HG02642 (cell line): ENCODE results near the gene UBL7.

Experiments
- ATAC-seq: cut with Tn5 transposase; IDR thresholded peaks from one replicate; pipeline ENCODE4 v1.9.1; 2021; ENCODE audit warnings: mild to moderate bottlenecking; ENCODE audit not compliant: unreplicated experiment, poor library complexity

The UBL7 gene

DNA sequence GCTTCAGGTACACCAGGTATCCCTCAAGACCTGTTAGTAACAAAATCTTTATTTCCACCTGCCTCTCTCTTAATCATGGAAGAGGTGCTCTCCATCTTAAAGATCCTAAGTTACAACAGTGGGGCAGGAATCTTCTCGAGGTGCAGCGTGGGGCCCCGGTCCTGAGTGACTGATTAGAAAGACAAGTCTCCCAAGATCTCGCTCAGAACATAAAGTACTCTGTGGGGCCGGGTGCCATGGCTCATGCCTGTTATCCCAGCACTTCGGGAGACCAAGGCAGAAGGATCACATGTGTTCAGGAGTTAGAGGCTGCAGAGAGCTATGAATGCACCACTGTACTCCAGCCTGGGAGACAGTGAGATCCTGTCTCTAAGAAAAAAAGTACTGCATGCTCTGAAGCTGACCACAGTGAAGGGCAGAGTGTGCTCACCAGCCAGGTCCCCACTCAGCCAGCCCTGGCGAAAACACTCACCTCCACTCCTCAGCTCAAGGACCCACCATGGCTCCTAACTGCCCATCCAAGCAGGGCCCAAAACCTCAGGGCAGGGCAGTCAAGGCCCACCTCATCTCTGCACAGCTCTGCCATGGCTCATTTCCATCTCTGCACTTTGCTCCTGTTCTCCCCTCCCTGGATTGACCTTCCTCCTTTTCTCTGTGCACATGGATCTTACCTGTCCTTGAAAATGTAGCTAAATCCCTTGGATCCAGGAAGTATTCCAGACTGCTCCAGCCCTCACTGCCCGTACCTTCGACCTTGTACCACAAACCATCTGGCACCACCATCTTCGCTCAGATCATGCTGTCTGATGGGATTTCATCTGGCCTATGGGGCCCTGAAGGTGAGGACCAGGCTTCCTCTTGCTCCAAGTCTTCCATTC lies 34.3 kb downstream of the UBL7 start:
- no peak for ATAC-seq

DNA sequence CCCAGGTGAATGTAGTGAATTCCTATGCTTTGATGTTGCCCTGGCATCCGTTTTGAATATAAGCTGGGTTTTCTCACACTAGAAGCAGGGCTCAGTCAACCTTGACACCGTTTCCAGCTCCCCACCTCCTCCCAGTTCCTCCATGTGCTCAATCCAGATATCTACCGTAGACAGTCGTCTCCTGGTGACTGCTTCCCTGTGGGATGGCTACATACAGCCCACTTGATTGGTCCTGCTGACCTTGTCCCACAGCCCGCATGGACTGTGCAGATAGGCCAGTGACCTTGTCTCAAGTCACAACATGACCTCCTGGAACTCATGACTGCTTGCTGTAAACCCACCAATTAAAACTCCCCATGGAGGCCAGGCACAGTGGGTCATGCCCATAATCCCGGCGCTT lies 35.3 kb downstream of the UBL7 start:
- no peak for ATAC-seq

DNA sequence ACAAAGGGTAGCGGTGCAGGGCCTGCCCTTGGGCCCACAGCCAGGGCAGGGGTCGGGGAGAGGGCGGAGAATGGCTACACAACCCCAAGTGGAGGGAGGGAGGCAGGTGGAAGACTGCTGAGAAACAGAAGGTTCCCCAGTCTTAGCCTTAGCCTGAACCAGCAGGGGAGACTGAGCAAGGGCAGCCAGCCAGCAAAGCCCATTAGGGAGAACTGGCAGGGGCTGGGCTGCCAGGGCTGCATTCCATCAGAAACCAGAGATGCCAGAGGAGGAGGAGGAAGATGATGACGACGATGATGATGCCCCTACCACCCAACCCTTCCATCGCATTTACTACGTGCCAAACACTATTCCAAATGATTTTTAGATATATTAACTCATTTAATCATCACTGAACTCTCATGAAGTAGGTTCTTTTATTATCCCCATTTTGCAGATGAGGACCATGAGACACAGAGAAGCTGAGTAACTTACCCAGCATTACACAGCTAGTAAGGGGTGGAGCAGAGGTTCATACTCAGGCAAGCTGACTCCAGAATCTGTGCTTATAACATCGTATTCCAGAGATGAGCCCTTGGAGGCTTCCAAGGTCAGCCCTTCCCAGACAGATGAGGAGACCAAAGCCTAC lies 35.9 kb downstream of the UBL7 start:
- no peak for ATAC-seq

DNA sequence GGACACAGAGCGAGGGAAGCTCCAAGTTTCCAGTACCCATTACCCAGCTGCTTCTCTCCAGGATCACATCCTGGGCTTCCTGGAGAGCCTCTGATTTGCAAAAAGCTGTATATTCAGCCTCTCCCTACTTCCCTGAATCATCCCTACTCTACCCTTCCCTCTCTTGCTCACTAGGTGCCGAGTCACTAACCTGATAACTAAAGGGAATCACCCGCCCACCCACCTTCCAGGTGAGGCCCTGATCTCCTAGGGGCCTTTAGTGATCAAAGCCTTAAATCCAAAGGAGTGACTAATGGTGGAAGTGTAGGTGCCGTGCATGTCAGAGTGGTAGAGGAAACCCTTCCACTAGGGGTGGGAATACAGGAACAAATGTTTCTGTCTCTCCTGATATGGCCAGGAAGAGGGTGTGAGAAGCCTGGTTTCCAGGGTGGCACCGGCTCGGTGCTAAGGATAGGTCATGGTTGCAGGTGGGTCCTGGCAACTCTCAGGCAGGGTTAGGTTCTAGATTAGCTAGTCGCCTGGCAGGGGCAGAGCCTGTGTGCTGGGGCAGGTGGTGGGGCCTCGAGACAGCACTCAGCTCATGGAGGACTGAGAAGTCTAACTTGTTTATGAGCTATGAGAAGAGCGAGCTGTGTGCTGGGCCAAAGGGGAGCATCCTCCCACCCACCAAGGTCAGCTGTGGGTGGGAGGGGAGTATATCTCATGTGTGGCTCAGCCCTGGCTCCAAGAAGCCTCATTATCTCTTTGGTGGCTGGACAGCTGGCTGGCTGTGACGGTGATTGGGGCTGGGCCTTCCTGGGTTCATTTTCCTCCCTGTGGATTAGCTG lies 37.3 kb downstream of the UBL7 start:
- ATAC-seq, result no peak

DNA sequence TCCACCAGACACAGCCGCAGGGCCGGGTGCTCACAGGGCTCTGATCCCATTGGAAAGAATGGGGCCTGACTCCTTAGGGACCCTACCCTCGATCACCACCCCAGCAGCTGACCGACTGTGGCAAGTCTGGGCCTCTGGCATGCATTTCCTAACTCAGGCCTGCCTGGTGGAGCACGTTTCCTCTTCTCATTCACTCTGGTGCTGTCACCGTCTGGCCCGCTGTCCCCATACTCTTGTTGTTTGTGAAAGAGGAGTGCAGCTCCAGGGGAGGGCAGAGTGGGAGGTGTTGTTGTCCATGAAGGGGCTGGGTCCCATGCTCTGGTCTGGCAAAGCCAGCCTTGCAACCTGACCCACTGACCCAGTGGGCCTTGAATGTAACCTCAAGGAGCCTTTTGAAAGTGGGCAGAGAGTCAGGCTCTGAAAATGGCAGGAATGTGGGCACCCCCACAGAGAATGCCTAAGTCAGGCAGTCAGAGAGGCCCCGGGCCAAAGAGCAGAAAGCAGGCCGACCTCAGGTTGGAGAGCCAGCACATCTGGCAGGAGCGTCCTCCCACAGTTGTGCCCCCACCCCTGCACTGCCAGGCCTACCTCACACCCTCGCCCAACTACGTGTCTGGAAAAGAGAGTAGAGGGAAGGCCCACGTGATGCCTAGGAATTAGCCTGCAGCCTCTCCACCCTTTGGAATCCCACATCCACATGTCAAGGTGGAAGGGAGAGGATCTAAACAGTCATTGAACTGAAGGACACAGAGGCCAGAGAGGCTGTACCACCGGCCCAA lies 38.1 kb downstream of the UBL7 start:
- ATAC-seq, result no peak

DNA sequence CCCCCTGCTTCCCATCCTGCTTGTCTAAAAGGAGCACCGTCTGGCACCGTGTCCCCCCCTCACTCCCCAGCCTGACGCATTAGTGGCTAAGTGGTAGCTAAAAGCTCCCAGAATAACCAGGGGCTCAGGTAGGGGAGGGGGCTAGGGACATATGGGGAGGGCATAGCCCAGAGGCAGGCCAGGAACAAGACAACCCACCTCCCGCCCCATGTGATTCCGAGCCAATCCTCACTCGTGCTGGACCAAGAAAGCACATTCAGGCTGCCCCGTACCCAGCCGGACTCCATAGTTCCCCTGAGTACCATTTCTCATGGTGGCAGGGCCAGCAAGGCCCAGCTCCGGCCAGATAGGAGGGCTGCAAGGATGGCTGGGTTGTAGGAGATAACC lies 38.7 kb downstream of the UBL7 start:
- no peak for ATAC-seq

DNA sequence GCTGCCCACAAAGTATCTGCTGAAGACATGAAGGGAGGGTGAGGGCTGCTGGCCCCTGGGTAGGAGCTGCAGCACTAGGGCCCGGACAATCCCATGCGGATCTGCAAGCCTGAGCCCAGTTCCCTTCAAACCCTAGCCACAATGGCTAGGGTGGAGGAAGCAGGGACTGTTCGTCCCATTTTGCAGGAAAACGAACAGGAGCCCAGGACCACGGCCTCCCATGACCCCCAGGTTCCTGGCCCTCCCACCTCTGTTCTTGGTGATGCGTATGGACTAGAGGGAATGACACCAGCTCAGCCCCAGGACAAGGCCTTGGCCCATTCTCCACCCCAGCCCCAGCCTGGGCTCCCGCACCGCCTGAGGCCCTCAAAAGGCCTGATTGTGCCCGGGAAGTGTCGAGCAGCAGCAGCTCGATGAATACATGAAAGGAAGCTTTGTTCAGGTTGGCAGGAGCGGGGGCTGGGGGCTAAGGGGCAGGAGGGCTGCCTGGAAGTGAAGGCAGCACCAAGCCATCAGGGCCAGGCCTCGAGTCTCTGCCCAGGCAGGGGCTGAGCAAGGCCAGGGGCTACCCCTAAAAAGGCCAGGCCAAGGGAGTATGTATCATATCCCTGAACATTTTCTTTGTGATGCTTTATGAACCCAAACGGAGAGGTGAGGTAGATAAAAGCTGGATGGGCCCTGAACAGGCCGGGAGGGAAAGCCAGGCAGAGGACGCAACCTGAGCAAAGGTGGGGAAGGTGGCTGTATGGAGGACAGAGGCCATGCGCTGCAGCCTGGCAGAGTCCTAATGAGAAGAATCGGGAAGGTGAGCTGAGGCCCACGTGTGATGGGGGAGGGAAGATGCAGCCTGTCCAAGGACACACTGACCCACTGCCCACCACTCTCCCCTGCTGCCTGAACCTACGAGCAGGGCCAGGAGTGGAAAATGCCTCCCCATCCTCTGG lies 39.4 kb downstream of the UBL7 start:
- no peak for ATAC-seq

DNA sequence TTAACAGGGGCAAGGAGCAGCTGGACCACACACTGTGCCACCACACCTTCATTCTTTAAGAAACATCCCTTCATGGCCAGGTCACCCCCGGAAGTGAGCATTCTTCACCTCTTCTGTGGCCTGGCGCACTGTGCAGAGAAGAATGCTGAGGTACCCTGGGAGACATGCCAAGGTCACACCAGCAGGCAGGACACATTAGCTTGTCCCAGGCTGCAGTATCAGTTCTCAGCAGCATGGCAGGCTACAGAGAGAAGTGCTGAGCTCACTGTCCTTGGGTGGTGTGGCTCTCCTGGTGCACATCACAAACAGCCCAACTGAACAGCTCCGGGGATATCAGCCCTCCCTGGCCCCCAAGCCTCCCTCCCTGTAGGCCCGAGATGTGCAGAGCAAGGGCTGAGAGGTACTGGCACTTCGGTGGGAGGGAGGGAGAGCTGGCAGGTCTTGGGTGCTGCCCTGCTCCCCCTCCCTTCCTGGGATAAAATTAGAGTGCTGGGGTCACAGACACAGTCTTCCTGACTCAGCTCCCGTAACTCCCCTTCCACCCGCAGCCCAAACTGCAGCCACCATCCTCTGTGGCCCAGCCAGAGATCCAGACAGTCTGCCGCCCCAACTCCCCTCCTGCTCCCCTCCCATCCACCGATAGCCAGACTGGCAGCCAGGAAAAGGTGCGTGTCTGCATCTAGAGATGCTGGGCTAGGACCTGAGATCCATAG lies 40.6 kb downstream of the UBL7 start:
- ATAC-seq, result no peak

DNA sequence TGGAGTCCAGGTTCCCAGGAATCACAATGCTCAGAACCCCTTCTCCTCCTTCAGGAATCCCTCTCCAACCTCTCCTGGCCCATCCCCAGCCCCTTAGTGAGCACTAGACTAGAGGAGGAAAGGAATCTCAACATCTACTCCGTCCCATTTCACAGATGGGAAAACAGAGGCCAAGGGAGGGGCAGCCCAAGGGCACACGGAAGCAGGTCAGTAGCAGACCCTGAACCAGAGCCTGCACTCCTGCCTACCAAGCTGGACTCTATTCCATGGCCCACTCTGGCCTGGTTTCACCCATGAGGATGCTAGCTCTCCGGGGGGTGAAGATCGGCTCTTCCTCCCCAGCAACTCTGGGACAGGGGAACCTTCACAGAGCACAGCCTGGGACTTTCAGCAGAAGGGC lies 41.5 kb downstream of the UBL7 start:
- no peak for ATAC-seq

DNA sequence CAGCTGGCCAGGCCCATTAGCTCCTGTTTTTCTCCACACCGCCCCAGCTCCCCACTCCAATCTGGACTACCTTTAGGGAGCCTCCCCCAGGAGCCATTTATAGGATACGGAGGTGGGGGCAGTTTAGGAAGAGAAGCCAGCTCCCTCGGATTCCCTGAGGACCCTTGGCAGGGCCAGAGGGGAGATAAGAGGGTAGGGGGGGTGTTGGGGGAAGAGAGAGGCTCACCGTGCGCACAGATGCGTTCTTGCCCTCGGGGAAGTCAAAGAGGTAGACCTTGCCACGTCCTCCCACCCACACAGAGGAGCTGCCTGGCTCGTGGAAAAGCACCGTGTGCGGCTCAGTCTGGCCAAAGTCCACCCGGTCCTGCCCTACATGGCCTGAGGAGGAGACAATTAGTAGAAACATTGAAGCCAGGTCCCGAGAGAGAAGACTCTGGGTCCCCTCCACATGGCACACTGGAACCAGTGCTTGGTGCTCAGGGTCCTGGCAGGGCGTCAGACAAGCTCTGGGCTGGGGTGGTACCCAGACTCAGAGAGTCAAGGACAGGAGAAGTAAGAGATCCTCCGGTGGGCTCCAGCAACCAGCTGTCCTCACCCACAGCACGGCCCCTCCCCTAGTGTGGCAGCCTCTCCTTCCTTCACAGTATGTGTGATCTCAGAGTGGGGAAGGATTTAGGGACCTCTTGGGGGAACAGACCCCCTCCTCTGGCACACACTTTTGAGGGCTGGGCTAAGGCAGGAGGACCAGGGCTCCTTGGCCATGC lies 42.2 kb downstream of the UBL7 start:
- no peak for ATAC-seq

DNA sequence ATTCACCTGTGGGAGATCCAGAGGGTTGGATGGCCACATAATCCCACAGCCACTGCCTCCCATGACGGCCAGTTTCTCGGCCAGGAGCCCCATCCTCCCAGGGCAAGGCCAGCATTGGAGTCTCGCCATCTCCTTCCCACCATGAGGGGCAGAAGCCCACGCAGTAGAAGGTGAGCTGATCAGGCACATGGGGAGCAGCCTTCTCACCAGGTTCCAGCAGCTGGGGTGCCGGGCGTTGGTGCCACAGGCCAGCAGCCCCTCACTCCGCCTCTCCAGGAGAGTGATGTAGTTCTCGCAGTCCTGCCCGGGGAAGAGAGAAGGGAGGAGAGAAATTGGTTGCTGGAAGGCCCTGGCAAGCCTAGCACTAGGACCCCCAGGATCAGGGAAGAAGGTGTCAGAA lies 43.3 kb downstream of the UBL7 start:
- no peak for ATAC-seq

DNA sequence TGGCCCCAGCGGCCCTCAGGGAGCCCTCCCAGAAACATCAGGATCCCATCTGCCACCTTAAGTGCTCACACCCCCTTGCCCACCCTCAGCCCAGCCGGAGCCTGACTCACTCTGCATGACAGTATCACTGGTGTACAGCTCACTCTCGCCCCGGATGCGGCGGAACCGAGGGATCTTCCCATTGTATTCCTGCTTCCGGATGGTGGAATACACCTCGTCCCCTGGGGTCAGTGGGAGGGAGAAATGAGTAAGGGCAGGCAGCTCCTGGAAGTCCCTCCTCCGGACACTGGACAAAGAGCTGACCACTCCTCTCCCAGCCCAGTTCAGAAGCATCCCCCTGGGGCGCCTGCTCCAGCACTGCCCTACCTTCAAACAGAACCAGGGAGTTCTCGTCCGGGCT lies 43.7 kb downstream of the UBL7 start:
- ATAC-seq, result no peak

DNA sequence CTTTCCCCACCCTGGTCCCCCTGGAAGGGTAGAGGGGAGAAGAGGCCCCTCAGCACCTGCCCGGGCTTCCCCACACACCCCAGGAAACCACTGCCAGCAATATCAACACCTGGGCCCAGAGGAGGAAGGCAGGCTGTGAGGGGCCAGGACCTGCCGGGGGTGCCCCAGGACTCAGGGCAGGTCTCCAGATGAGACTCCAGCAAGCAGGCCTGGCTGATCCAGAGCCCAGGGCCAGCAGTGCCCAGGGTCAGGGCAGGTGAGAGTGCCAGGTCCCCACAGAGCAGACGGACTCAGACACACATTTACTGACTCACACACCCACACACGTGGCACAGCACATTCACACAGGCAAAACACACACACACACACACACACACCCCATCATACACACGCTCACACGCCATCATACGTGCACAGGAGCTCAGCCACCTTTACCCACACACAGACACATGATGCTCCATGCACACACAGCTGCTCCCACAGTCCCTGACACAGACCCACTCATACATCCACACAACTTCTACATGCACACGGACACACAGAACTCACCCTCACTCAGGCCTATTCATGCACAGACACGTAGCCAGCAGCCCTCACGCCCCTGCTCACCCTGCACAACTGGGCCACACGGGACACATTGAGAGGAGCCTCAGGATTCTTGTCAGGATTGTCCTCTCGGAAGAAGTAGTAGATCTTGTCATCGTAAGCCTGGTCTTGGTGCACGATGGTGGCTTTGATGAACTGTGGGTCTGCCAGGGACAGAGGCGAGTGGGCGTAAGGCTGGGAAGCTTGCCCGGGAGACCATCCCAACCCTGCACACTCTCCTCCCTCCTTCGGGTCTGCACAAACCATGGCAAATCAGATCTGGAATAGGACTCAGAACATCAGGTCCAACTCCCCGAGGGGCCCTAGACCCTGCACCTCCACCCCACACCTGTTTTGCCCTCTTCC lies 44.7 kb downstream of the UBL7 start:
- ATAC-seq, result no peak

DNA sequence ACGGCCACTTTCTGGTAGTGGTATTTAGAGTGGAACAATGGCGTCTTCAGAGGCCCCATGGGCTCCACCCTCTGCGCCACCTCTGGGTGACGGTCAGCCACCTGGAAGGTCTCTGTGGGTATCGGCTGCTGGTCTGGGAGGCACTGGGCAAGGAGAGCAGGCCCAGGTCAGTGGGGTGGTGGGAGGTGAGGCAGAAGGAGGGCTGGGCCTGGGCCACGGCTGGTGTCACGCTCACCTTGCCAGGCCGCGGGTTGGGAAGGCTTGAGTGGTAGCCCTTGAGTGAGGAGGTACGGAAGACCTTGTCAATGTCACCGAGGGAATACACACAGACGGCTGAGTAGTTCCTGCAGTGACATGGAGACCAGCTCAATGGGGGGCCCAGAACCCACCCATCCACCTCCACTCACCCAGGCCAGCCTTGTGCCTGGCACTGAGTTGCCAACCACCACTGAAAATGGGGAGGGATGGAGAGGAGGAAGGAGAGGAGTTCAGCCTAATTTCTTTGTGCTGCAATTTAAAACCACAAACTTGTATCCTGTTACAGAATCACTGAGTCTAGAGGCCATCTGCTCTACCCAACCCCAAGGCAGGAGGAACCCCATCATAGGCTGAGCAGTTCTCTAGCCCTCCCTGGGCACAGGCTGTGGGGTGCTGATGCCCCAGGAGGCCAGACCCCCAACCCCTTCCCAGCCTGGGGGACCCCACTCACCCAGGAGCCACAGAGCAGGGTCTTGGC lies 46.2 kb downstream of the UBL7 start:
- no peak for ATAC-seq

DNA sequence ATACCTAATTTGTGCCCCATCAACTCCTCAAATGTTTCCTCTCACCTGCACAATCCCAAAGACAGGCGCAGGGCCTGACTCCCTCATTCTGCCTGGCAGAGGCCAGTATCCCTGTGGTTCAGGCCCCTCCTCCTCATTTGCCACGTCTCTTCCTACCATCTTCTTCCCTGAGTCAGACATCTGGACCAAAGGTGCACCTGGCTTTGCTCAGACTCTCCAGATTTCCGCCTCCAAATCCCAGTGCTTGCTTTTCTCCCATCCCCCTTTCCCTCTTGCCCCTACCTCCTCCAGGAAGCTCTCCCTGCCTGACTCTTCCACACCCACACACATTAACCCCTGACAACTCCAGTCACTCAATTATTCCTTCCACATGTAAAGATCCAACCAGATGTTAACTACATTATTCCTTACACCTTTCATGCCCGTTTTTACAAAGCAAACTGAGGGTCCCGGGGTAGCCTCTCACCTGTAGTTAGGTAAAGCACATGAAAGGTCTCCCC lies 46.8 kb downstream of the UBL7 start:
- no peak for ATAC-seq
